HepG2 (cell line): ENCODE data around the gene WDR54. TPM values are rescaled to one million over a fixed set of nuclear protein-coding genes. Genes with fewer than 3 reads are reported as not detected.

Source experiments
- FOSL1 ChIP-seq: sonication (generic); formaldehyde crosslinking; IDR thresholded peaks from 2 replicates; pipeline ENCODE4 v1.9.0; 2021; ENCODE audit warnings: missing genetic modification reagents, borderline replicate concordance
- HCFC1 ChIP-seq: fragments of 150-350 bp; IDR thresholded peaks from 2 replicates; pipeline ENCODE4 v1.6.1; 2014; ENCODE audit warnings: low read depth, low read length
- KLF16 ChIP-seq, 2 experiments: sonication (generic) in 1 of 2; formaldehyde crosslinking in 1 of 2; IDR thresholded peaks; 2 replicates each; pipeline versions ENCODE4 v1.6.1 to v1.8.0; 2016 to 2023; ENCODE audit warnings: missing genetic modification reagents in 2 of 2, missing compliant biosample characterization in 1 of 2
- NR1H2 ChIP-seq: sonication (generic); formaldehyde crosslinking; IDR thresholded peaks from 2 replicates; pipeline ENCODE4 v1.8.1; 2022; ENCODE audit warnings: low read depth, missing genetic modification reagents, borderline replicate concordance
- RFX1 ChIP-seq: fragments of 450-650 bp; IDR thresholded peaks from 2 replicates; pipeline ENCODE4 v1.6.1; 2017
- SP2 ChIP-seq: sonication (generic); formaldehyde crosslinking; IDR thresholded peaks from 2 replicates; pipeline ENCODE4 v1.5.1; 2020; ENCODE audit warnings: mild to moderate bottlenecking, missing genetic modification reagents
- TBX3 ChIP-seq: fragments of 450-650 bp; IDR thresholded peaks from 2 replicates; pipeline ENCODE4 v1.6.1; 2017; ENCODE audit warnings: antibody characterized with exemption, mild to moderate bottlenecking, inconsistent platforms, borderline replicate concordance
- ZKSCAN5 ChIP-seq: sonication (generic); formaldehyde crosslinking; IDR thresholded peaks from 2 replicates; pipeline ENCODE4 v1.5.1; 2020; ENCODE audit warnings: mild to moderate bottlenecking, missing genetic modification reagents
- ZNF75D ChIP-seq: sonication (generic); formaldehyde crosslinking; IDR thresholded peaks from 2 replicates; pipeline ENCODE4 v1.8.1; 2023; ENCODE audit warnings: missing genetic modification reagents, mild to moderate bottlenecking, borderline replicate concordance
- ZNF878 ChIP-seq: sonication (generic); formaldehyde crosslinking; IDR thresholded peaks from 2 replicates; pipeline ENCODE4 v1.8.1; 2023; ENCODE audit warnings: mild to moderate bottlenecking, missing genetic modification reagents, moderate library complexity
- polyA plus RNA-seq, 8 experiments: library from polyadenylated mRNA; depleted of rRNA in 3 of 8; stranded (reverse) in 7 of 8; unstranded in 1 of 8; fragments of >200 nt; fragmentation: Illumina TruSeq in 4 of 8; extraction: Trizol in 4 of 8; gene quantifications; 2 replicates each; pipeline versions ENCODE4 v1.2.1 to v1.2.3, GENCODE V29; 2011 to 2016; ENCODE audit warnings: low read depth in 4 of 8, missing spikeins in 1 of 8, mixed read lengths in 1 of 8; ENCODE audit not compliant: insufficient read depth in 1 of 8
- total RNA-seq, 5 experiments: library from RNA; depleted of rRNA; stranded (reverse); fragments of >200 nt; fragmentation: Illumina TruSeq; extraction: Trizol; gene quantifications; 2 replicates each; pipeline ENCODE4 v1.2.3, GENCODE V29; 2016; ENCODE audit warnings: low read depth in 1 of 5
- TF ChIP-seq, protein P1 (sequence below): sonication (generic); formaldehyde crosslinking; IDR thresholded peaks from 2 replicates; pipeline ENCODE4 v1.8.1; 2023; ENCODE audit warnings: missing genetic modification reagents, inconsistent platforms, borderline replicate concordance
- TF ChIP-seq, protein P2 (sequence below): sonication (generic); formaldehyde crosslinking; IDR thresholded peaks from 2 replicates; pipeline ENCODE4 v1.4.0; 2020; ENCODE audit warnings: missing genetic modification reagents
- TF ChIP-seq, protein P3 (sequence below): sonication (generic); formaldehyde crosslinking; IDR thresholded peaks from 2 replicates; pipeline ENCODE4 v1.4.0; 2020; ENCODE audit warnings: mild to moderate bottlenecking, missing genetic modification reagents
- TF ChIP-seq, protein P4 (sequence below): sonication (generic); formaldehyde crosslinking; IDR thresholded peaks from 2 replicates; pipeline ENCODE4 v1.5.0; 2020; ENCODE audit warnings: mild to moderate bottlenecking, missing genetic modification reagents

WDR54 gene
- total and polyA plus RNA-seq, 2 of the 13 experiments (the other 11 are each of a cell fraction or from before 2014, with no cell fraction given), result 2.0 to 17.3 TPM

DNA sequence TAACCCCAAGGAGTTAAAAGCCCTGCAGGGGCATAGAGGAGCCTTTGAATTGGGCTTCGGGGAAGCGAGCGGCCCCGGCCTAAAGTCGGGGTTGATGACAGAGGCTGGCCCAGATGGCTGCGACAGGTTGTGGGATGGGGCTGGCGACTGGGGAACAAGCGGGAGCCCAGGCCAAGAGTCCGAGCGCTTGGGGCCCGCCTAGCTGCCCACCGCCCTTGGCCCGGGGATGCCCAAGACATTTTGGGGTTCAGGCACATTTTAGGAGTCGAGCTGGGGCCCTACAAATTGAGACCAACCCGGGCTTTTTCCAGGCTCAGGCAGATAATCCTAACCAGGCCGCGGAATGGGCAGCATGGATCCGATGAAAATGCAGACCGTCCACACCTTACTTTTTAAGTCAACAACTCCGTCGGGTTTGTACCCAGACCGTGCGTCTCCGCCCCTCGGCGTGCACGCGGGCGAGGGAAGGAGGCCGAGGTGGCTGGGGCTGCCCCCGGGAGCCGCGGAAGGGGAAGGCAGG is 19.7 kb downstream of the WDR54 start (continued):
- TF ChIP-seq, protein P1, sequence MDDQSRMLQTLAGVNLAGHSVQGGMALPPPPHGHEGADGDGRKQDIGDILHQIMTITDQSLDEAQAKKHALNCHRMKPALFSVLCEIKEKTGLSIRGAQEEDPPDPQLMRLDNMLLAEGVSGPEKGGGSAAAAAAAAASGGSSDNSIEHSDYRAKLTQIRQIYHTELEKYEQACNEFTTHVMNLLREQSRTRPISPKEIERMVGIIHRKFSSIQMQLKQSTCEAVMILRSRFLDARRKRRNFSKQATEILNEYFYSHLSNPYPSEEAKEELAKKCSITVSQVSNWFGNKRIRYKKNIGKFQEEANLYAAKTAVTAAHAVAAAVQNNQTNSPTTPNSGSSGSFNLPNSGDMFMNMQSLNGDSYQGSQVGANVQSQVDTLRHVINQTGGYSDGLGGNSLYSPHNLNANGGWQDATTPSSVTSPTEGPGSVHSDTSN (CRISPR knock-in tag), result peak; percentile 15; the same call in 1 of the 2 replicates
- TF ChIP-seq SP2 (CRISPR knock-in tag) (0 out of 2 replicates have a peak, but pooled peaks have one; percentile 30), ZNF75D (no peak), ZKSCAN5 (no peak), RFX1 (no peak), ZNF878 (CRISPR knock-in tag) (0 out of 2 replicates have a peak, but pooled peaks have one; percentile 6), TBX3 (no peak), NR1H2 (CRISPR knock-in tag) (no peak), KLF16 (CRISPR knock-in tag; IDR thresholded peaks at IDR 0.05) (no peak), FOSL1 (CRISPR knock-in tag) (0 out of 2 replicates have a peak, but pooled peaks have one; percentile 42), HCFC1 (no peak)
- TF ChIP-seq, protein P2, sequence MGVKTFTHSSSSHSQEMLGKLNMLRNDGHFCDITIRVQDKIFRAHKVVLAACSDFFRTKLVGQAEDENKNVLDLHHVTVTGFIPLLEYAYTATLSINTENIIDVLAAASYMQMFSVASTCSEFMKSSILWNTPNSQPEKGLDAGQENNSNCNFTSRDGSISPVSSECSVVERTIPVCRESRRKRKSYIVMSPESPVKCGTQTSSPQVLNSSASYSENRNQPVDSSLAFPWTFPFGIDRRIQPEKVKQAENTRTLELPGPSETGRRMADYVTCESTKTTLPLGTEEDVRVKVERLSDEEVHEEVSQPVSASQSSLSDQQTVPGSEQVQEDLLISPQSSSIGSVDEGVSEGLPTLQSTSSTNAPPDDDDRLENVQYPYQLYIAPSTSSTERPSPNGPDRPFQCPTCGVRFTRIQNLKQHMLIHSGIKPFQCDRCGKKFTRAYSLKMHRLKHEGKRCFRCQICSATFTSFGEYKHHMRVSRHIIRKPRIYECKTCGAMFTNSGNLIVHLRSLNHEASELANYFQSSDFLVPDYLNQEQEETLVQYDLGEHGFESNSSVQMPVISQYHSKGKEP (CRISPR knock-in tag), result no peak
- TF ChIP-seq, protein P3, sequence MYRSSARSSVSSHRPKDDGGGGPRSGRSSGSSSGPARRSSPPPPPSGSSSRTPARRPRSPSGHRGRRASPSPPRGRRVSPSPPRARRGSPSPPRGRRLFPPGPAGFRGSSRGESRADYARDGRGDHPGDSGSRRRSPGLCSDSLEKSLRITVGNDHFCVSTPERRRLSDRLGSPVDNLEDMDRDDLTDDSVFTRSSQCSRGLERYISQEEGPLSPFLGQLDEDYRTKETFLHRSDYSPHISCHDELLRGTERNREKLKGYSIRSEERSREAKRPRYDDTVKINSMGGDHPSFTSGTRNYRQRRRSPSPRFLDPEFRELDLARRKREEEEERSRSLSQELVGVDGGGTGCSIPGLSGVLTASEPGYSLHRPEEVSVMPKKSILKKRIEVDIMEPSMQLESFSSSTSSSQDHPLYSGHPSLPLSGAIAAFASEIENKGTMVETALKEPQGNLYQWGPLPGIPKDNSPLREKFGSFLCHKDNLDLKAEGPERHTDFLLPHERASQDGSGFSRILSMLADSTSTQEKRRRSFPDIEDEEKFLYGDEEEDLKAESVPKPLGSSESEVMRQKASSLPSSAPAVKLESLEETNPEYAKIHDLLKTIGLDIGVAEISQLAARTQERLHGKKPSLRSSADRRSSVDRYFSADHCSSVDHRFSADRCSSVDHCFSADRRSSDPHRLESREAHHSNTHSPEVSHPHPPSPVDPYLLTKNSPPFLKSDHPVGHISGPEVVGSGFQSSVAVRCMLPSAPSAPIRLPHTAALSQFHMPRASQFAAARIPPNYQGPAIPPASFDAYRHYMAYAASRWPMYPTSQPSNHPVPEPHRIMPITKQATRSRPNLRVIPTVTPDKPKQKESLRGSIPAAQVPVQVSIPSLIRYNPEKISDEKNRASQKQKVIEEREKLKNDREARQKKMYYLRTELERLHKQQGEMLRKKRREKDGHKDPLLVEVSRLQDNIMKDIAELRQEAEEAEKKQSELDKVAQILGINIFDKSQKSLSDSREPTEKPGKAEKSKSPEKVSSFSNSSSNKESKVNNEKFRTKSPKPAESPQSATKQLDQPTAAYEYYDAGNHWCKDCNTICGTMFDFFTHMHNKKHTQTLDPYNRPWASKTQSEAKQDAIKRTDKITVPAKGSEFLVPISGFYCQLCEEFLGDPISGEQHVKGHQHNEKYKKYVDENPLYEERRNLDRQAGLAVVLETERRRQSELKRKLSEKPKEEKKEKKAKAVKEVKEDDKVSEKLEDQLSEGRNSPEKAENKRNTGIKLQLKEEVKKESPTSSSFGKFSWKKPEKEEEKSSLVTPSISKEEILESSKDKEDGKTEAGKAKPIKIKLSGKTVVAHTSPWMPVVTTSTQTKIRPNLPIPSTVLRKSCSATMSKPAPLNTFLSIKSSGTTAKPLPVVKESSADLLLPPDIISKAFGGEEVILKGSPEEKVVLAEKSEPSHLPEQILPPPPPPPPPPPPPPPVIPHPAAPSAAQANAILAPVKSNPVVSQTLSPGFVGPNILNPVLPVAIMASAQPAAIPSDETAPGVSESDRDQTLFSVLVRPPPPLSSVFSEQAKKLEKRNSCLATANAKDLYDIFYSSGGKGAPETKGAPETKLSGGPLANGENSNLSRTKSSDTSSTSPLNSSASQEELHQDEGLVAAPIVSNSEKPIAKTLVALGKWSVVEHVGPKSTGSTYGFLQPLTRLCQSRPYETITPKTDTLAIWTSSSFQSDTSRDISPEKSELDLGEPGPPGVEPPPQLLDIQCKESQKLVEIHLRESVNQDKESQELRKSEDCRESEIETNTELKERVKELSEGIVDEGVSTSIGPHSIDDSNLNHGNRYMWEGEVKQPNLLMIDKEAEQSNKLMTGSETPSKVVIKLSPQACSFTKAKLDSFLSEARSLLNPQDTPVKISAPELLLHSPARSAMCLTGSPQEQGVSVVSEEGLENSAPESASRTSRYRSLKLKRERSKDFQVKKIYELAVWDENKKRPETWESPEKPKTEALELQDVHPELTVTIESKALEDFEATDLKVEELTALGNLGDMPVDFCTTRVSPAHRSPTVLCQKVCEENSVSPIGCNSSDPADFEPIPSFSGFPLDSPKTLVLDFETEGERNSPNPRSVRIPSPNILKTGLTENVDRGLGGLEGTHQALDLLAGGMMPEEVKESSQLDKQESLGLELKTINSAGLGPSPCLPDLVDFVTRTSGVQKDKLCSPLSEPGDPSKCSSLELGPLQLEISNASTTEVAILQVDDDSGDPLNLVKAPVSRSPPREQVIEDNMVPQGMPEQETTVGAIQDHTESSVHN (CRISPR knock-in tag), result 0 out of 2 replicates have a peak, but pooled peaks have one; percentile 24
- TF ChIP-seq, protein P4, sequence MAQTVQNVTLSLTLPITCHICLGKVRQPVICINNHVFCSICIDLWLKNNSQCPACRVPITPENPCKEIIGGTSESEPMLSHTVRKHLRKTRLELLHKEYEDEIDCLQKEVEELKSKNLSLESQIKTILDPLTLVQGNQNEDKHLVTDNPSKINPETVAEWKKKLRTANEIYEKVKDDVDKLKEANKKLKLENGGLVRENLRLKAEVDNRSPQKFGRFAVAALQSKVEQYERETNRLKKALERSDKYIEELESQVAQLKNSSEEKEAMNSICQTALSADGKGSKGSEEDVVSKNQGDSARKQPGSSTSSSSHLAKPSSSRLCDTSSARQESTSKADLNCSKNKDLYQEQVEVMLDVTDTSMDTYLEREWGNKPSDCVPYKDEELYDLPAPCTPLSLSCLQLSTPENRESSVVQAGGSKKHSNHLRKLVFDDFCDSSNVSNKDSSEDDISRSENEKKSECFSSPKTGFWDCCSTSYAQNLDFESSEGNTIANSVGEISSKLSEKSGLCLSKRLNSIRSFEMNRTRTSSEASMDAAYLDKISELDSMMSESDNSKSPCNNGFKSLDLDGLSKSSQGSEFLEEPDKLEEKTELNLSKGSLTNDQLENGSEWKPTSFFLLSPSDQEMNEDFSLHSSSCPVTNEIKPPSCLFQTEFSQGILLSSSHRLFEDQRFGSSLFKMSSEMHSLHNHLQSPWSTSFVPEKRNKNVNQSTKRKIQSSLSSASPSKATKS (CRISPR knock-in tag), result 0 out of 2 replicates have a peak, but pooled peaks have one; percentile 5
